Endothelial cell of umbilical vein (primary cell): ENCODE data around the gene CDH9. TPM values are rescaled to one million over a fixed set of nuclear protein-coding genes. Genes with fewer than 3 reads are reported as not detected.

Experiments used
- BruUV-seq: library from RNA; stranded (reverse); fragments of 400-500 nt; replicated peaks from 2 replicates; lab custom pipeline; 2021; lab: Mats Ljungman, UMichigan
- CTCF ChIA-PET: fragments of 300-600, 350-600 bp; sonication (Branson Sonifier 250); formaldehyde crosslinking; loops from one replicate; lab custom pipeline; 2021; ENCODE audit warnings: antibody characterized with exemption, inconsistent platforms; lab: Charles Lee
- POLR2A ChIA-PET: fragments of 300-600, 350-600 bp; sonication (Branson Sonifier 250); formaldehyde crosslinking; loops from one replicate; lab custom pipeline; 2021; ENCODE audit warnings: antibody characterized with exemption, inconsistent platforms; lab: Charles Lee
- DNase-seq: peaks from one replicate; pipeline ENCODE4 v3.0.0-alpha.2; 2011; ENCODE audit warnings: low read depth, low spot score
- FAIRE-seq: peaks from 2 replicates; lab custom pipeline; 2011; peaks lifted over from hg19 to GRCh38; lab: Jason Lieb, UNC
- H2AFZ ChIP-seq: 2 replicates; pipeline ENCODE4 v1.6.0; 2012; ENCODE audit warnings: low read depth, low read length, control low read depth, inconsistent platforms
- H3K27ac ChIP-seq: 2 replicates; pipeline ENCODE4 v1.5.1; 2011; ENCODE audit warnings: low read depth, mild to moderate bottlenecking, control low read depth, low read length, moderate library complexity; ENCODE audit not compliant: insufficient read depth
- H3K27me3 ChIP-seq, 2 experiments: 2 replicates each; pipeline versions ENCODE4 v1.6.0 to v1.6.1; 2011; ENCODE audit warnings: low read length in 2 of 2, mixed read lengths in 1 of 2; ENCODE audit not compliant: control insufficient read depth in 2 of 2, insufficient read depth in 2 of 2
- H3K36me3 ChIP-seq, 2 experiments: 2 replicates in 1 of 2; 3 replicates in 1 of 2; pipeline ENCODE4 v1.5.1; 2011; ENCODE audit warnings: low read length in 2 of 2, mild to moderate bottlenecking in 1 of 2, moderate library complexity in 1 of 2; ENCODE audit not compliant: control insufficient read depth in 2 of 2, insufficient read depth in 2 of 2; ENCODE audit errors: extremely low read depth in 1 of 2
- H3K4me1 ChIP-seq: 3 replicates; pipeline ENCODE4 v1.5.1; 2011; ENCODE audit warnings: mild to moderate bottlenecking, low read length; ENCODE audit not compliant: control insufficient read depth, insufficient read depth; ENCODE audit errors: extremely low read depth
- H3K4me2 ChIP-seq: 2 replicates; pipeline ENCODE4 v1.6.1; 2011; ENCODE audit warnings: low read length, control low read depth, mixed read lengths; ENCODE audit not compliant: insufficient read depth
- H3K4me3 ChIP-seq, 3 experiments: fragments of 200-600 bp in 1 of 3; sonication (generic), shearing (Covaris generic) in 1 of 3; replicated peaks in 1 of 3; 2 replicates each; pipeline ENCODE4 v1.5.1; 2011 to 2016; ENCODE audit warnings: control low read depth in 3 of 3, low read length in 3 of 3, mild to moderate bottlenecking in 2 of 3, inconsistent platforms in 1 of 3, low read depth in 1 of 3, moderate library complexity in 1 of 3; ENCODE audit not compliant: insufficient read depth in 1 of 3
- H3K79me2 ChIP-seq: 2 replicates; pipeline ENCODE4 v1.6.0; 2012; ENCODE audit warnings: low read length, inconsistent platforms; ENCODE audit not compliant: control insufficient read depth, insufficient read depth
- H3K9ac ChIP-seq: replicated peaks from 2 replicates; pipeline ENCODE3; 2011; ENCODE audit warnings: low read length, control low read depth; ENCODE audit not compliant: insufficient read depth; ENCODE audit errors: extremely low read depth
- H3K9me1 ChIP-seq: replicated peaks from 3 replicates; pipeline ENCODE4 v1.6.0; 2011; ENCODE audit warnings: mild to moderate bottlenecking, low read length; ENCODE audit not compliant: control insufficient read depth, insufficient read depth; ENCODE audit errors: extremely low read depth
- H3K9me3 ChIP-seq: replicated peaks from 2 replicates; pipeline ENCODE4 v1.5.1; 2012; ENCODE audit warnings: low read length, inconsistent platforms; ENCODE audit not compliant: control insufficient read depth, insufficient read depth
- H4K20me1 ChIP-seq: replicated peaks from 2 replicates; pipeline ENCODE3; 2011; ENCODE audit warnings: mild to moderate bottlenecking, low read length; ENCODE audit not compliant: control insufficient read depth, insufficient read depth; ENCODE audit errors: extremely low read depth
- EZH2 ChIP-seq: IDR thresholded peaks from 2 replicates; pipeline ENCODE4 v1.6.1; 2012; ENCODE audit warnings: borderline replicate concordance, low read depth, mild to moderate bottlenecking, moderate library complexity, low read length, inconsistent platforms; ENCODE audit not compliant: severe bottlenecking
- FOS ChIP-seq: IDR thresholded peaks from 2 replicates; pipeline ENCODE4 v1.6.1; 2011; ENCODE audit warnings: mild to moderate bottlenecking, low read length, moderate library complexity, borderline replicate concordance; ENCODE audit not compliant: insufficient read depth
- GATA2 ChIP-seq: IDR thresholded peaks from 2 replicates; pipeline ENCODE4 v1.7.0; 2011; ENCODE audit warnings: low read depth, mild to moderate bottlenecking, moderate library complexity, mixed read lengths, low read length; ENCODE audit not compliant: insufficient read length, insufficient read depth
- JUN ChIP-seq: IDR thresholded peaks from 2 replicates; pipeline ENCODE4 v1.6.1; 2011; ENCODE audit warnings: borderline replicate concordance, low read depth; ENCODE audit not compliant: insufficient read length, insufficient read depth
- MAX ChIP-seq: IDR thresholded peaks from 2 replicates; pipeline ENCODE4 v1.6.1; 2011; ENCODE audit not compliant: insufficient read depth, insufficient read length
- MYC ChIP-seq: IDR thresholded peaks from one replicate; pipeline ENCODE4 v1.6.1; 2011; ENCODE audit warnings: mild to moderate bottlenecking, low read depth, low read length
- POLR2A ChIP-seq: IDR thresholded peaks from 2 replicates; pipeline ENCODE4 v1.6.1; 2012; ENCODE audit warnings: low read depth, mild to moderate bottlenecking, control low read depth, low read length
- POLR2AphosphoS5 ChIP-seq: IDR thresholded peaks from 2 replicates; pipeline ENCODE4 v1.6.1; 2012; ENCODE audit warnings: low read depth, mild to moderate bottlenecking, control low read depth, low read length, moderate library complexity; ENCODE audit not compliant: insufficient read depth
- dilution Hi-C: fragments of 300-500 bp; cut with MboI; formaldehyde crosslinking; loops from one replicate; pipeline ENCODE4 v1.15.0; 2019; ENCODE audit warnings: low sequenced_read_pairs; ENCODE audit not compliant: extremely low pct_ligation_motif_present
- intact Hi-C: fragments of 100-400 bp; cut with micrococcal nuclease; formaldehyde crosslinking; loops from one replicate; pipeline ENCODE4 v1.10.0; 2022
- polyA plus RNA-seq, 4 experiments: library from polyadenylated mRNA; depleted of rRNA in 3 of 4; stranded (reverse) in 3 of 4; unstranded in 1 of 4; fragments of >200 nt; gene quantifications; 2 replicates each; pipeline versions ENCODE4 v1.2.1 to v1.2.3, GENCODE V29; 2011 to 2012; ENCODE audit warnings: missing spikeins in 1 of 4
- total RNA-seq: library from RNA; stranded (reverse); gene quantifications from 2 replicates; pipeline ENCODE4 v1.2.3, GENCODE V29; 2021
- TF ChIP-seq, protein P1 (sequence below), 2 donors: IDR thresholded peaks; 1 replicate in 1 of 2; 2 replicates in 1 of 2; pipeline ENCODE4 v1.5.1; 2011; ENCODE audit warnings: low read length in 2 of 2, mild to moderate bottlenecking in 2 of 2, moderate library complexity in 2 of 2, control low read depth in 1 of 2, inconsistent platforms in 1 of 2, low read depth in 1 of 2; ENCODE audit not compliant: insufficient read depth in 1 of 2; ENCODE audit errors: extremely low read depth in 1 of 2

CDH9 gene
- total and polyA plus RNA-seq, 2 donors (not counting 3 experiments of a cell fraction or from before 2014, with no cell fraction given), result not detected

GRCh38 chr5:26883375-26883774, 155.0 kb downstream of the CDH9 start:
- Histone ChIP-seq H3K36me3 (no peaks in the 10 kb centered on the region), H3K9me1 (no peaks in the 10 kb centered on the region), H3K79me2 (no peaks in the 10 kb centered on the region), H2AFZ (no peak overlapping the region), H3K9me3 (peaks cover 7% of the 10 kb centered on the region), H3K9ac (no peak overlapping the region), H4K20me1 (no peaks in the 10 kb centered on the region), H3K4me1 (no peaks in the 10 kb centered on the region), H3K4me2 (no peak overlapping the region), H3K4me3 (no peak overlapping the region), H3K27ac (no peak overlapping the region), H3K27me3 (no peaks in the 10 kb centered on the region)
- BruUV-seq, result no TSS peak
- CTCF ChIA-PET, result no interaction called here
- intact Hi-C loops, result no loop called here
- no peak for FAIRE-seq
- TF ChIP-seq, protein P1, sequence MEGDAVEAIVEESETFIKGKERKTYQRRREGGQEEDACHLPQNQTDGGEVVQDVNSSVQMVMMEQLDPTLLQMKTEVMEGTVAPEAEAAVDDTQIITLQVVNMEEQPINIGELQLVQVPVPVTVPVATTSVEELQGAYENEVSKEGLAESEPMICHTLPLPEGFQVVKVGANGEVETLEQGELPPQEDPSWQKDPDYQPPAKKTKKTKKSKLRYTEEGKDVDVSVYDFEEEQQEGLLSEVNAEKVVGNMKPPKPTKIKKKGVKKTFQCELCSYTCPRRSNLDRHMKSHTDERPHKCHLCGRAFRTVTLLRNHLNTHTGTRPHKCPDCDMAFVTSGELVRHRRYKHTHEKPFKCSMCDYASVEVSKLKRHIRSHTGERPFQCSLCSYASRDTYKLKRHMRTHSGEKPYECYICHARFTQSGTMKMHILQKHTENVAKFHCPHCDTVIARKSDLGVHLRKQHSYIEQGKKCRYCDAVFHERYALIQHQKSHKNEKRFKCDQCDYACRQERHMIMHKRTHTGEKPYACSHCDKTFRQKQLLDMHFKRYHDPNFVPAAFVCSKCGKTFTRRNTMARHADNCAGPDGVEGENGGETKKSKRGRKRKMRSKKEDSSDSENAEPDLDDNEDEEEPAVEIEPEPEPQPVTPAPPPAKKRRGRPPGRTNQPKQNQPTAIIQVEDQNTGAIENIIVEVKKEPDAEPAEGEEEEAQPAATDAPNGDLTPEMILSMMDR (IDR thresholded peaks at IDR 0.05; ENCODE audit: extremely low read depth in 1 of 2, insufficient read depth in 1 of 2, low read depth in 1 of 2, low read length in 2 of 2), result no peak
- TF ChIP-seq EZH2, result no peak
- TF ChIP-seq POLR2A, result no peak
- no peak for TF ChIP-seq GATA2
- TF ChIP-seq JUN, result no peak
- no peak for TF ChIP-seq POLR2AphosphoS5
- no peak for TF ChIP-seq MYC
- no peak for TF ChIP-seq MAX
- TF ChIP-seq FOS, result no peak
- no peak for DNase-seq
- dilution Hi-C loops, result no loop called here
- POLR2A ChIA-PET, result no interaction called here
